ENCODE data around the gene DNAJB13.

DNA sequence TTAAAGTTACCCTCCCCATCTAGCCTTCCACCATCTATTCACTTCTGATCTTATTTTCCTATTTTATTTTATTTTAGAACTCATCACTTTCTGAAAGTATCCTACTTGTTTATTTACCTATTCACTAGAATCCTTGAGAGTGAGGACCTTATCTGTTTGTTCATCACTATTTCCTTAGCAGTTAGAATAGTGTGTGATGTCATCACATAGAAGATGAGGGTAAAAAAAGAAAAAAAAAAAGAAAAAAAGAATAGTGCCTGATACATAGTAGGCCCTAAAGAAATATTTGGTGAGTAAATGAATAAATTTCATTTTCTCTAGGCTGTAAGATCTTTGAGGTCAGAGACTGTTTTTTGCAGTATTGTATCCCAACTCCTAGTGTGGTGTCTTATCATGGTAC lies 37.4 kb upstream of the DNAJB13 start:
- TF ChIP-seq POLR2AphosphoS5 (IDR thresholded peaks at IDR 0.05; ENCODE audit: low read depth, low read length) (no peak), POLR2A (IDR thresholded peaks at IDR 0.05; ENCODE audit: low read depth, low read length) (no peak), TAF1 (IDR thresholded peaks at IDR 0.05; ENCODE audit: low read depth, low read length) (no peak), SPI1 (IDR thresholded peaks at IDR 0.05; ENCODE audit: low read depth, low read length) (no peak), PAX5 (IDR thresholded peaks at IDR 0.05; ENCODE audit: insufficient read depth, low read length, severe bottlenecking) (no peak), POU2F2 (IDR thresholded peaks at IDR 0.05; ENCODE audit: low read depth, low read length) (no peak)

Measured in GM12891 (cell line).